ENCODE data around the gene TSPAN13. TPM values are rescaled to one million over a fixed set of nuclear protein-coding genes. Genes with fewer than 3 reads are reported as not detected.
"Not testable (repeated sequence)": the region's sequence is repeated elsewhere in the genome, so short reads cannot be mapped to it uniquely, and the experiment has no call there.

Gene TSPAN13
- polyA plus RNA-seq, 4 donors, result 56.2 to 205 (median 63.9) TPM

GRCh38 chr7:16758036-16758435 is 4.5 kb downstream of the TSPAN13 start:
- no peak for FAIRE-seq
- Histone ChIP-seq H3K4me1 (ENCODE audit: control insufficient read depth in 3 of 3, insufficient read depth in 2 of 3, low read depth in 1 of 3, low read length in 2 of 3) (peaks cover 0 to 10% (median 0%) of the 10 kb centered on the region in 3 donors), H3K36me3 (ENCODE audit: control insufficient read depth in 3 of 3, insufficient read depth in 2 of 3, low read depth in 1 of 3, low read length in 3 of 3) (peaks cover 0 to 6% (median 0%) of the 10 kb centered on the region in 3 donors), H3K27me3 (ENCODE audit: control insufficient read depth in 3 of 3, insufficient read depth in 3 of 3, low read length in 3 of 3) (no peaks in the 10 kb centered on the region), H3K4me3 (ENCODE audit: low read depth in 1 of 3, low read length in 3 of 3) (no peak overlapping the region), H3K27ac (ENCODE audit: low read depth in 1 of 3, low read length in 2 of 3) (no peak overlapping the region), H3K9me3 (ENCODE audit: control insufficient read depth in 2 of 2, insufficient read depth in 1 of 2, low read depth in 1 of 2, low read length in 1 of 2) (peaks cover 0 to 3% of the 10 kb centered on the region in 2 donors)
- DNase-seq, result no peak
- 64 to 83% (median 64%) methylated on average over 6 of the region's 6 CpGs for WGBS, 3 donors

GRCh38 chr7:16758631-16759611 is 5.4 kb downstream of the TSPAN13 start:
- WGBS, 3 donors, result 78 to 86% (median 79%) methylated on average over 10 of the region's 10 CpGs
- Histone ChIP-seq H3K27ac (ENCODE audit: low read depth in 1 of 3, low read length in 2 of 3) (no peak overlapping the region), H3K36me3 (ENCODE audit: control insufficient read depth in 3 of 3, insufficient read depth in 2 of 3, low read depth in 1 of 3, low read length in 3 of 3) (peaks cover 0 to 10% (median 0%) of the 10 kb centered on the region in 3 donors), H3K9me3 (ENCODE audit: control insufficient read depth in 2 of 2, insufficient read depth in 1 of 2, low read depth in 1 of 2, low read length in 1 of 2) (peaks cover 0 to 10% of the 10 kb centered on the region in 2 donors), H3K4me3 (ENCODE audit: low read depth in 1 of 3, low read length in 3 of 3) (no peak overlapping the region), H3K27me3 (ENCODE audit: control insufficient read depth in 3 of 3, insufficient read depth in 3 of 3, low read length in 3 of 3) (no peaks in the 10 kb centered on the region), H3K4me1 (ENCODE audit: control insufficient read depth in 3 of 3, insufficient read depth in 2 of 3, low read depth in 1 of 3, low read length in 2 of 3) (peaks cover 0 to 10% (median 0%) of the 10 kb centered on the region in 3 donors)
- DNase-seq (no peak), FAIRE-seq (no peak)

GRCh38 chr7:16759840-16760239 is 6.3 kb downstream of the TSPAN13 start:
- no peak overlapping the region for H3K4me3 ChIP-seq (ENCODE audit: low read depth in 1 of 3, low read length in 3 of 3)
- no peaks in the 10 kb centered on the region for H3K27me3 ChIP-seq (ENCODE audit: control insufficient read depth in 3 of 3, insufficient read depth in 3 of 3, low read length in 3 of 3)
- peaks cover 0 to 10% (median 0%) of the 10 kb centered on the region in 3 donors for H3K4me1 ChIP-seq (ENCODE audit: control insufficient read depth in 3 of 3, insufficient read depth in 2 of 3, low read depth in 1 of 3, low read length in 2 of 3)
- 91 to 95% (median 93%) methylated on average over 1 of the region's 1 CpG for WGBS, 3 donors
- DNase-seq, result no peak
- H3K9me3 ChIP-seq (ENCODE audit: control insufficient read depth in 2 of 2, insufficient read depth in 1 of 2, low read depth in 1 of 2, low read length in 1 of 2), result peaks cover 0 to 10% of the 10 kb centered on the region in 2 donors
- H3K27ac ChIP-seq (ENCODE audit: low read depth in 1 of 3, low read length in 2 of 3), result no peak overlapping the region
- peaks cover 0 to 10% (median 0%) of the 10 kb centered on the region in 3 donors for H3K36me3 ChIP-seq (ENCODE audit: control insufficient read depth in 3 of 3, insufficient read depth in 2 of 3, low read depth in 1 of 3, low read length in 3 of 3)
- FAIRE-seq, result no peak

GRCh38 chr7:16762177-16762576 is 8.6 kb downstream of the TSPAN13 start:
- Histone ChIP-seq H3K27me3 (ENCODE audit: control insufficient read depth in 3 of 3, insufficient read depth in 3 of 3, low read length in 3 of 3) (no peaks in the 10 kb centered on the region), H3K4me1 (ENCODE audit: control insufficient read depth in 3 of 3, insufficient read depth in 2 of 3, low read depth in 1 of 3, low read length in 2 of 3) (peaks cover 0 to 7% (median 0%) of the 10 kb centered on the region in 3 donors), H3K36me3 (ENCODE audit: control insufficient read depth in 3 of 3, insufficient read depth in 2 of 3, low read depth in 1 of 3, low read length in 3 of 3) (peaks cover 0 to 10% (median 0%) of the 10 kb centered on the region in 3 donors), H3K27ac (ENCODE audit: low read depth in 1 of 3, low read length in 2 of 3) (peak overlapping the region in 1 of 3 donors; percentile 59), H3K9me3 (ENCODE audit: control insufficient read depth in 2 of 2, insufficient read depth in 1 of 2, low read depth in 1 of 2, low read length in 1 of 2) (peaks cover 0 to 10% of the 10 kb centered on the region in 2 donors), H3K4me3 (ENCODE audit: low read depth in 1 of 3, low read length in 3 of 3) (no peak overlapping the region)
- FAIRE-seq (no peak), DNase-seq (peak; percentile 72 to 90)
- 21 to 70% (median 26%) methylated on average over 4 of the region's 4 CpGs for WGBS, 3 donors

- peaks cover 0 to 10% of the 10 kb centered on the region in 2 donors for H3K9me3 ChIP-seq (ENCODE audit: control insufficient read depth in 2 of 2, insufficient read depth in 1 of 2, low read depth in 1 of 2, low read length in 1 of 2)
- peaks cover 0 to 4% (median 0%) of the 10 kb centered on the region in 3 donors for H3K36me3 ChIP-seq (ENCODE audit: control insufficient read depth in 3 of 3, insufficient read depth in 2 of 3, low read depth in 1 of 3, low read length in 3 of 3)
- 91 to 97% (median 92%) methylated on average over 3 of the region's 3 CpGs for WGBS, 3 donors
- DNase-seq (no peak), FAIRE-seq (no peak)
- no peak overlapping the region for H3K4me3 ChIP-seq (ENCODE audit: low read depth in 1 of 3, low read length in 3 of 3)
- H3K27ac ChIP-seq (ENCODE audit: low read depth in 1 of 3, low read length in 2 of 3), result peak overlapping the region in 1 of 3 donors; percentile 5
- no peaks in the 10 kb centered on the region for H3K27me3 ChIP-seq (ENCODE audit: control insufficient read depth in 3 of 3, insufficient read depth in 3 of 3, low read length in 3 of 3)
- peaks cover 0 to 7% (median 0%) of the 10 kb centered on the region in 3 donors for H3K4me1 ChIP-seq (ENCODE audit: control insufficient read depth in 3 of 3, insufficient read depth in 2 of 3, low read depth in 1 of 3, low read length in 2 of 3)
These were observed 11.4 kb downstream of the TSPAN13 start for GRCh38 chr7:16764942-16765341.

GRCh38 chr7:16765436-16765859 is 11.9 kb downstream of the TSPAN13 start:
- peaks cover 0 to 7% (median 0%) of the 10 kb centered on the region in 3 donors for H3K4me1 ChIP-seq (ENCODE audit: control insufficient read depth in 3 of 3, insufficient read depth in 2 of 3, low read depth in 1 of 3, low read length in 2 of 3)
- H3K27ac ChIP-seq (ENCODE audit: low read depth in 1 of 3, low read length in 2 of 3), result peak overlapping the region in 1 of 3 donors; percentile 5
- no peak for FAIRE-seq
- no peak overlapping the region for H3K4me3 ChIP-seq (ENCODE audit: low read depth in 1 of 3, low read length in 3 of 3)
- H3K9me3 ChIP-seq (ENCODE audit: control insufficient read depth in 2 of 2, insufficient read depth in 1 of 2, low read depth in 1 of 2, low read length in 1 of 2), result peaks cover 0 to 10% of the 10 kb centered on the region in 2 donors
- WGBS, 3 donors, result 29 to 56% (median 42%) methylated on average over 2 of the region's 2 CpGs
- no peak for DNase-seq
- H3K27me3 ChIP-seq (ENCODE audit: control insufficient read depth in 3 of 3, insufficient read depth in 3 of 3, low read length in 3 of 3), result no peaks in the 10 kb centered on the region
- H3K36me3 ChIP-seq (ENCODE audit: control insufficient read depth in 3 of 3, insufficient read depth in 2 of 3, low read depth in 1 of 3, low read length in 3 of 3), result peaks cover 0 to 4% (median 0%) of the 10 kb centered on the region in 3 donors

- FAIRE-seq, result peak; percentile 39
- WGBS, 3 donors, result 91 to 97% (median 95%) methylated on average over 3 of the region's 3 CpGs
- H3K9me3 ChIP-seq (ENCODE audit: control insufficient read depth in 2 of 2, insufficient read depth in 1 of 2, low read depth in 1 of 2, low read length in 1 of 2); H3K36me3 ChIP-seq (ENCODE audit: control insufficient read depth in 3 of 3, insufficient read depth in 2 of 3, low read depth in 1 of 3, low read length in 3 of 3); H3K4me1 ChIP-seq (ENCODE audit: control insufficient read depth in 3 of 3, insufficient read depth in 2 of 3, low read depth in 1 of 3, low read length in 2 of 3); DNase-seq; H3K27ac ChIP-seq (ENCODE audit: low read depth in 1 of 3, low read length in 2 of 3); H3K27me3 ChIP-seq (ENCODE audit: control insufficient read depth in 3 of 3, insufficient read depth in 3 of 3, low read length in 3 of 3); H3K4me3 ChIP-seq (ENCODE audit: low read depth in 1 of 3, low read length in 3 of 3): not testable (repeated sequence)
These were observed 16.4 kb downstream of the TSPAN13 start for GRCh38 chr7:16769994-16770393.

GRCh38 chr7:16770657-16771329 is 17.2 kb downstream of the TSPAN13 start:
- Histone ChIP-seq H3K4me3 (ENCODE audit: low read depth in 1 of 3, low read length in 3 of 3) (no peak overlapping the region), H3K36me3 (ENCODE audit: control insufficient read depth in 3 of 3, insufficient read depth in 2 of 3, low read depth in 1 of 3, low read length in 3 of 3) (peaks cover 0 to 2% (median 0%) of the 10 kb centered on the region in 3 donors), H3K27ac (ENCODE audit: low read depth in 1 of 3, low read length in 2 of 3) (no peak overlapping the region), H3K4me1 (ENCODE audit: control insufficient read depth in 3 of 3, insufficient read depth in 2 of 3, low read depth in 1 of 3, low read length in 2 of 3) (no peaks in the 10 kb centered on the region), H3K9me3 (ENCODE audit: control insufficient read depth in 2 of 2, insufficient read depth in 1 of 2, low read depth in 1 of 2, low read length in 1 of 2) (no peaks in the 10 kb centered on the region), H3K27me3 (ENCODE audit: control insufficient read depth in 3 of 3, insufficient read depth in 3 of 3, low read length in 3 of 3) (no peaks in the 10 kb centered on the region)
- 77 to 79% (median 78%) methylated on average over 6 of the region's 6 CpGs for WGBS, 3 donors
- DNase-seq, result no peak
- FAIRE-seq, result no peak
